SK-MEL-5 (cell line): Measurements from ENCODE around the gene BUD31. TPM values are rescaled to one million over a fixed set of nuclear protein-coding genes. Genes with fewer than 3 reads are reported as not detected.

Experiments
- DNase-seq: peaks from one replicate; pipeline ENCODE4 v3.0.0-alpha.2; 2016; ENCODE audit warnings: low read depth, low spot score
- in situ Hi-C: cut with HindIII; loops from 2 replicates; pipeline ENCODE4 v1.10.0; 2016; ENCODE audit warnings: low sequenced_read_pairs, high pct_unique_total_duplicates, low pct_unique_long_range_greater_than_20kb
- total RNA-seq: library from RNA; depleted of rRNA; stranded (reverse); fragments of >200 nt; shearing (Covaris generic); gene quantifications from 2 replicates; pipeline ENCODE4 v1.2.3, GENCODE V29; 2014; rRNA removed

BUD31 gene
- total RNA-seq, 1 experiment from 2014 or later: 236 TPM

- in situ Hi-C loops: no loop called here
- no peak for DNase-seq
Observed at GRCh38 chr7:99448855-99449254, 40.1 kb downstream of the BUD31 start.

DNA sequence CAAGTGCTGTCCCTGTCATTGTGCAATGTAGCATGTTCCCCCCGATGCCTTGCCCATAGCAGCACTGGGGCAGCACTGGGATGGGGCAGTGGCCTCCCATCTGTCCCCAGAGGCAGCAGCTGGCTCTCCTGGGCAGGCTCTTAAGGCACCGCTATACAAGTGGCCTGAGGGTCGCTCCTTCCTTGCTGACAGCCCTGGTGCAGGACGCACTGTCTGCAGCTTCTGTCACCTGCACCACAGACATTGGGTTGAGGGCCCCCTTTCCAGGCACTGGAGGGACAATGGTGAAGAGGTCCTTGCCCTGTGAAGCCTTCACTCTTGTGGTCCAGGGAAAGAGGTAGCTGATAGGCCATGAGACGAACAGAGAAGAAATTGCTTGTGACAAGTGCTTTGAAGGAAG lies 40.6 kb downstream of the BUD31 start:
- no peak for DNase-seq
- in situ Hi-C loops: no loop called here

GRCh38 chr7:99451936-99452335 lies 43.2 kb downstream of the BUD31 start:
- DNase-seq: no peak
- in situ Hi-C loops: no loop called here

- in situ Hi-C loops: no loop called here
- DNase-seq: no peak
Observed at GRCh38 chr7:99452541-99452940, 43.8 kb downstream of the BUD31 start.

GRCh38 chr7:99453105-99453504 lies 44.3 kb downstream of the BUD31 start:
- no peak for DNase-seq
- in situ Hi-C loops: no loop called here

DNA sequence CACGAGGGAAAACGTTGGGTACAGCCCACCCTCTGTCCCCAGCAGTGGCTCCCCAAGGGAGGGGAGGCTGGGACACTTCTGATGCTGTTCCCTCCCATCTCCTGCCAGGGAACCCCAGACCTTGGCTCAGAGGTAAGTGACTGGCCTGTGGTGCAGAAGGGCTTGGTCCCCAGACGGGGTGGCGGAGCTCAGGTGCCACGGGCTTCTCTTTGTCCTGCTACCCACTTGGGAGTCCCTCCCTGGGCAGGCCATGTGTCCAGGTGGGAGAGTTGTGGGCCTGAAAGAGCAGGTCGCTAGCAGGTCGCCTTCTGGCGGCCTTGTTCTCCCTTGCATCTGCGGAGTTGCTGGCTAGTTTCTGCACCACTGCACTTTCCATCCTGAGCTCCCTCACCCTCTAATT lies 47.1 kb downstream of the BUD31 start:
- in situ Hi-C loops: no loop called here
- no peak for DNase-seq

DNA sequence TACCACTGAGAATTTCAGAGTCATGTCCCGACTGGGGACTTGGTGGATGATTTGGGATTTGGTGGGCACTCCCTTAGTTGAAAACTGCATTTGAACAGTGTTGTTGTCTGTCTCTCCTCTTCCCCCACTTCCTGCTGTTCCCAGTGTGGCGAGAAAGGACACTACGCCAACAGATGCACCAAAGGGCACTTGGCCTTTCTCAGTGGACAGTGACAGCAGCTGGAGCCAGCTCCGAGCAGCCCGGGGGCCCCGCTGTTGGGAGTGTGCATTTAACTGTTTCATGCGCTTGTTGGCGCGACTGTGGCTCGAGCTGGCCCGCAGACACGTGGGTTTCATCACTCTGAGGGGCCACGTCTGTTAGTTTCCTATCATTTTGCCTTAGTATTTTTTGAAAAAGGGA lies 47.5 kb downstream of the BUD31 start:
- no peak for DNase-seq
- in situ Hi-C loops: no loop called here

DNA sequence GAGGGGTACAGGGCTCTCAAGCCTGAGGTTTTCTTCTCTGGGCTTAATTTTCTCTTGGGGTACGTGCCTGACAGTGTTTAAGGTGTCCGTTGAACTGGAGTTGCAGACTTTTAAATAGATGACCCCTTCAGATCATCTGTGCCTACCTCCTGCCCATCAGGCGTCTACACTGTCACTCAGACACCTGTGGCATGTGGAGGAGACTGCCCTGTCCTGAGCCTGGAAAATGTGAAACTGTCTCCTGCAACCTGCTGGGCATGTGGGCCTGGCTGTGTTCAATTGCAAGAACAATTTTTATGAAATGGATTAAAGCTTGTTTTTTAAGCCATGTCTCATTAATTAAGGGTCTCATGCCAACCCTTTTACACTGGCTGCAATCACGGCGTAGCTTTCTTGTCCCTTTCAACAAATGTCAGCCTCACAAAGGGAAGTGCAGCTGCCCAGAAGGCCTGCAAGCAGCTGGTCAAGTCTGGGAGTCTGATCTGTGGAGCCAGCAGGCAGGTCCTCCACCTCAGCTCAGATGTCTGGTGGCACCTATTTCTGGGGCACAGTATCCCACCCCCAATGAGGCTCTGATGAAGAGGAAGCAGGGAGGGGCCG lies 48.4 kb downstream of the BUD31 start:
- in situ Hi-C loops: no loop called here
- DNase-seq: no peak

DNA sequence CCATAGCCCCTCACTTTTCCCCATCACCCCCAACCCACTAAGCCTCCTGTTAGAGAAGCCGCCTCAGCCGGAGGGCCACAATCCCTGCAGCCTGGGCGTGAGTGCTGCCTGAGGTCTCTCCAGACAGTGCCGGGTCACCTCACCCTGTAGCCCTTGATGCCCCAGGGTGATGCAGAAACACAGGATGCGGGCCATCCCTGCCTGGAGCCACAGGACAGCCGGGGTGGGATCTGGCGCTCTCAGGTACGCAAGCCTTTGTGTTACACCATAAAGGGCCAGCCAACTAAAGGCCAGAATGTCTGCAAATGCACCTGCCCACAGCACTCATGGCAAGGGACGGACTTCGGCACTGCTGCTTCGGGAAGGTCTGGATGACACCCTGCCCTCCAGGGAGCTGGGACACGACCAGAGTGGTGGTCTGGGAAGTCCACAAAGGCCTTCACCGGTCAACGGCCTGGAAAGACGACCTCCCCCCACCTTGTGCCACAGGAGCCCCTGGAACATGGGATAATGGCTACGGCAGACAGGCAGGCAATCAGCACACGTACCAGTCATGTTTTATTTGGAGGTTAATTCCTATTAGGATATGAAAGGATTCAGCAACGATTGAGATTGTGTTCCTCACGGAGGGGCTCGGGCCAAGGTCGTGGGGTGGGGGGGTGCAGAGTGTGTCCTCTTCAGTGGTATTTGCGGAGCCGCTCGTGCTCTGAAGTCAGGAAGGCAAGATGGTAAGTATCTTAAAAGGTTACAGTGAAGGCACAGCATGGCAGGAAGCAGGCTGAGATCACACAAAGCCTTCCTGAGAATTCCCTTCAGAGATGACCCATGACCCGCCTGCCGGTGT lies 49.1 kb downstream of the BUD31 start:
- in situ Hi-C loops: no loop called here
- DNase-seq: no peak

DNA sequence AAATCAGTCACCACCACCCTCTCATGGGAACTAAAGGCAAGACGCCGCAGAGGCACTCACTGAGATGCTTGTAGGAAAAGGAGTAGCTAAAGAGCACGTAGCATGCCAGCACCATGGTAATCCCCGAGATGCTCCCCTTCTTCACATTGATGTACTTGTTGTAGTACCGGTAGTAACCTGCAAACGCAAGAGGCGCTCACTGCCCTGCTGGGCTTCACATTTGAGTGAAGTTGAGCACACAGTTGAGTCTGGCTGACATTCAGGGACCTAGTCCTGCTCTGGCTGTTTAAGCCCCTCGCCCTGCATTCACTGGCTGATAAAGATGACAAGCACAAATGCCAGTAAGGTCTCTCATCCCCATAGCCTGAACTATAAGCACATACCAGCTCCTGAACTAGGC lies 50.3 kb downstream of the BUD31 start:
- DNase-seq: peak; percentile 73
- in situ Hi-C loops: no loop called here

DNA sequence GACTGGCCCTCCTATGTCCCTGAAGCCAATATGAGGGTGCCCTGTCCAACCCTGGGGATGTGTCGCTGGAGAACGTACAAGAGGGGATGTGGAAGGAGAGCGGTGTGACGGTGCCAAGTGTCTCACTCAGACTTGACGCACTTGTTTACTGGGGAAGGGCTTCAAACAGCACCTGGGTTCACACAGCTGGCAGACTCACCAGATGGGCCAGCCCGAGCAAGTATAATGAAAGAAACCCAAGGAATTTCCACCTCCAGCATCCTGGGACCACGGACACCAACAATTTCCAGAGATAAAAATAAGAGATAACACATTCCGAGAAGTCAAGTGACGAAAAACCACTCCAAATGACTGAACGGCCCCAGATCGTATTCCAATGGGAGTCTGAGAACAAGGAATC lies 51.9 kb downstream of the BUD31 start:
- in situ Hi-C loops: no loop called here
- DNase-seq: no peak

DNA sequence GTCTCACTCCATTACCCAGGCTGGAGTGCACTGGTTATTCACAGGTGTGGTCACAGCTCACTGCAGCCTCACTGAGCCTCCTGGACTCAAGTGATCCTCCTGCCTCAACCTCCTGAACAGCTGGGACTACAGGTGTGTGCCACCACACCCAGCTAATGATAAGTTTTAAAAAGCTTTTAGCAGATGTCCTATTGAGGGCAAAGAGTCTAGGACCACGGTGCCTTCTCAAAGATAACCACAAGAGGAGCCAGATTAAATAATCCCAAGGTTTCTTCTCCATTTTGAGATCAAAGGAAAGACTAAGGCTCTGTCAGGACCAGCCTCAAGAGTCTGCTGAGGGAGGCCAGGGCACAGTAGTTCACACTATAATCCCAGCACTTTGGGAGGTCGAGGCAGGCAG lies 52.5 kb downstream of the BUD31 start:
- no peak for DNase-seq
- in situ Hi-C loops: no loop called here

- DNase-seq: no peak
- in situ Hi-C loops: no loop called here
Observed at GRCh38 chr7:99465421-99465768, 56.6 kb downstream of the BUD31 start.

DNA sequence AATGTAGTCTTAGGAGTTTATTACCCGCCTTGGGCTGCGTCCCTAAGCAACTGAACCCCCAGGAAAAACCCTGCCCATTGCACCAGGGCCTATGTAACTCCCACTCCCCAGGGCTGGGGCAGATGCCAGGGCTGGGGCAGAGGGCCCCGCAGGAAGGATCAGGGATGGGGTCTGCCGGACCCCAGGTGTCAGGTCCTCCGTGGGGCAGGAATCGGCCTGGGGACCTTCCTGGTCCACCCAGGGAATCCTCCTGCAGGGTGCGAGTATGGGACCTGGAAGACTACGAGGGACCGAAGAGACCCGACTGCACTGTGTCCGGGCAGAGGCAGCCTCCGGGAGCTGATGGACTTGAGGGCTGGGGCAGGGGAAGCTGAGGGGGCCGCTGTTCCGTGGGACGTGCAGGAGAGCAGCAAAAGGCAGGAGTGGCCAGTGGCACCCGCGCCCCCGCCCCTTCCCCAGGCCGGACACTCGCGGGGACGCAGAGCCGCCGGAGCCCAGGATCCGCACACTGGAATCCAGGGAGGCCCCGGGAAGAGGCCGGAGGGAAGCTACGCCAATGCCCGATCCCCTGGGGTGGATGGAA lies 59.7 kb downstream of the BUD31 start:
- in situ Hi-C loops: no loop called here
- DNase-seq: no peak

Other genes with a start within 250 kb of the BUD31 start
- gene KPNA7, start 200.9 kb upstream of the BUD31 start, total RNA-seq: not detected in 2 replicates
- gene MYH16, start 136.1 kb upstream of the BUD31 start, total RNA-seq: not detected in 2 replicates
- gene ARPC1A, start 83.1 kb upstream of the BUD31 start, total RNA-seq: 317 and 342 TPM in 2 replicates
- 1,635 and 1,714 TPM in 2 replicates for gene ARPC1B, start 34.2 kb upstream of the BUD31 start, total RNA-seq
- gene PDAP1, start 372 bp upstream of the BUD31 start, total RNA-seq: 54.2 and 55.6 TPM in 2 replicates
- 17.4 and 18.4 TPM in 2 replicates for gene PTCD1, start 29.8 kb downstream of the BUD31 start, total RNA-seq
- 48.8 and 53.7 TPM in 2 replicates for gene CPSF4, start 30.0 kb downstream of the BUD31 start, total RNA-seq
- gene ATP5MF, start 57.2 kb downstream of the BUD31 start, total RNA-seq: 998 and 1,034 TPM in 2 replicates
- gene ZNF789, start 63.9 kb downstream of the BUD31 start, total RNA-seq: 14.2 and 15.9 TPM in 2 replicates
- gene ZNF394, start 91.3 kb downstream of the BUD31 start, total RNA-seq: 36.5 and 40.5 TPM in 2 replicates
- 24.6 and 26.2 TPM in 2 replicates for gene ZKSCAN5, start 95.7 kb downstream of the BUD31 start, total RNA-seq
- gene FAM200A, start 143.1 kb downstream of the BUD31 start, total RNA-seq: 16.5 and 19.5 TPM in 2 replicates
- gene ZNF655, start 149.7 kb downstream of the BUD31 start, total RNA-seq: 105 and 110 TPM in 2 replicates
- gene TMEM225B, start 189.3 kb downstream of the BUD31 start, total RNA-seq: 0.53 TPM in 1 of 2 replicates, not detected in the other
- gene ZSCAN25, start 208.0 kb downstream of the BUD31 start, total RNA-seq: 16.9 and 18.2 TPM in 2 replicates